Sciatic nerve (tissue), 2 donors: ENCODE data around the gene PTPN14. TPM values are rescaled to one million over a fixed set of nuclear protein-coding genes. Genes with fewer than 3 reads are reported as not detected.
A peak's percentile ranks its signal among the peaks of the same experiment; 100 is the strongest.

Source experiments
- ATAC-seq: fragments of 200-7000 bp; cut with Tn5 transposase; one replicate; pipeline ENCODE4 v1.9.1; 2020; ENCODE audit warnings: mild to moderate bottlenecking, moderate library complexity
- DNase-seq: peaks from one replicate; pipeline ENCODE4 v3.0.0-alpha.2; 2020; ENCODE audit warnings: low spot score
- intact Hi-C: fragments of 100-400 bp; cut with DNase I; formaldehyde crosslinking; loops from one replicate; pipeline ENCODE4 v1.14.2; 2022
- total RNA-seq: library from RNA; stranded (reverse); fragmentation: NEBNext Ultra II Directional; extraction: Animal tissue kit (Norgen Biotek cat#: 25700); gene quantifications from one replicate; pipeline ENCODE4 v1.2.1, GENCODE V29; 2021
- donor health status: DM: no; HTN: no; CAD: no.
- donor health status: DM: no; HTN: no; CAD: no.

Gene PTPN14
- total RNA-seq, 1 donor from 2014 or later, result 85.9 TPM

DNA sequence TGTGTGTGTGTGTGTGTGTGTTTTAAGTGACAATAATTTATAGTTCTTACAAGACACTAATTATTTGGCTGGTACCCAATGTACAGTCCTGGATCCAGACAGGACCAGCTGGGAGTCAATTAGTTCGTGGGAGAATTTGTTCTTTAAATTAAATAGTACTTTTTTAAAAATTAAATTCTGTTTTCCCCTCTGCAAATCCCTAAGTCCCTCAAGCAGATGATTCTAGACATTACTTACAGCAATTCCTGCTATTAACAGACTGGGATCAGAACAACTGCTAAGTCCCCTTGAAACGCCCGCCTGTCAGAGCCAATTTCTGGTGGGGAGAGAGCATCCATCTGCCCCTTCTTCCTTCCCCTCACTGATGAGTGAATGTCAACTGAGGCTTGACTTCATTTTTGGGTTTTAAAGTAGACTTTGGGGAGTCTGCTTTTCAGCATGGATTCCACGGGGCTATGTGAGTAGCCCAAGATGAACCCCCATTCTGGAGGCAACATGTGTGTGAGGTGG lies 186.6 kb downstream of the PTPN14 start:
- ATAC-seq (no peak), DNase-seq (no peak)
- intact Hi-C loops, result no loop called here

DNA sequence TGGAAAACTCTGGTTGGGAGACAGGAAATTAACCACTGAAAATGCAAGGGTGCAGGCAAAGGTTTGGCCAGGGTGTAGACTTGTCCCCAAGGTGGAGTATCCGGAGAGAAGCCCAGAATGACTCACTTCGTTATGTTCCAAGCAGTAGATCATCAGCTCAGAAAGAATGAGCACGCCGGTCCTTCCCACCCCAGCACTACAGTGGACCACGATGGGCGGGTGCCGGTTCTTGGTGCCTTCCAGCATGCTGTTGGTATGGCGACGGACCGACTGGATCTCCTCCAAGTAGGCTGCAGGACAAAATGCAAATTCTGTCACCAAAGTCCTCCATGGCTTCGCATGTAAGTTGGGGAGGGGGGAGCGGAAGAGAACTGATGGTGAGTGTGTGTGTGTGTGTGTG lies 187.0 kb downstream of the PTPN14 start:
- no peak for DNase-seq
- peak; percentile 41 for ATAC-seq

DNA sequence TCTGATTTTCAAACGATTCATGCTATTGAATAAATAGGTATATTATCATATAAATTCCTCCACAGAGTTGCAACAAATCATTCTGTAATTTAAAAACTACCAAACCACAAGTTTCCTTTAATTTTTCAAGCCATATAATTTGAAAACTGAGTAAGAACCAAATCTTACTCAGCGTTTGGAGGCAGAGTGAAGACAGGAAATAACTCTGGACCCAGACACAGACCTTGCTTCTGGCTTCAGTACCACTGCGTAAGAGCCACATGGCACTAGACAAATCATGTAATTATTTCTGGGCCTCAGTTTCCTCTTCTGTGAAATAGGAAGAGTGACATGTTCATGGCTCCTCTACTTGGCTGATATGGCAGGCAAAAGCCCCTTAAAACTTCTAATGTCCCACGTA lies 188.0 kb downstream of the PTPN14 start:
- DNase-seq, result no peak
- no peak for ATAC-seq
- intact Hi-C loops, result no loop called here

More for the DNA sequence above, 187.0 kb downstream of the PTPN14 start:
- intact Hi-C loops, result no loop called here

DNA sequence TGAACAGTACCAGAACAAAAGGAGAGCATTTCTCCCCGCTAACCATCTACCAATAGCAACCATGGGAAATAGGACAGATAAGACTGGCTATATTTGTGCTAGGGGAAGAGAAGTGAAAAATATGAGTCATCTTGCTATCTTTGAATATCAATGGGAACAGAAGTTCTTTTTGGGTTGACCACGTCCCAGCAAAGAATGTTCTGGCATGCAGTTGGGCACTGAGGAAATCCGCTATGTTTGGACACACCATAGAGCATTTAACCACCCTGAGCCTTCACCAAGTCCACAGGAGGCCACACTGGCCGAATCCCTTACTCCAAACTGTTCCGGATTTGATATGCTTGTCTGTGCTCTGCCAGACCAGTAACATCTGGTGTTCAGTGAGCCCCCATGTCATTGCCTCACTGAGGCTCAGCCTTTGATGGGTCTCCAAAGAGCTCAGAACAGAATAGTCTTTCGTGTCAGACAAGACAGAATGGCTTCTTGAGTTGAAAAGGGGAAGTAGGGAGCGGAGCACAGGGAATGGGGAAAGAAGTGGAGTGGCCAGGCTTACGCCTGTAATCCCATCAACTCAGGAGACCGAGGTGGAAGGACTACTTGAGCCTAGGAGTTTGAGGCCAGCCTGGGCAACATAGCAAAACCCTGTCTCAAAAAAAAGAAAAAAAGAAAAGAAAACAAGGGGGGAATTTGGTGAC lies 189.1 kb downstream of the PTPN14 start:
- no peak for DNase-seq
- intact Hi-C loops, result no loop called here
- ATAC-seq, result peak; percentile 50

DNA sequence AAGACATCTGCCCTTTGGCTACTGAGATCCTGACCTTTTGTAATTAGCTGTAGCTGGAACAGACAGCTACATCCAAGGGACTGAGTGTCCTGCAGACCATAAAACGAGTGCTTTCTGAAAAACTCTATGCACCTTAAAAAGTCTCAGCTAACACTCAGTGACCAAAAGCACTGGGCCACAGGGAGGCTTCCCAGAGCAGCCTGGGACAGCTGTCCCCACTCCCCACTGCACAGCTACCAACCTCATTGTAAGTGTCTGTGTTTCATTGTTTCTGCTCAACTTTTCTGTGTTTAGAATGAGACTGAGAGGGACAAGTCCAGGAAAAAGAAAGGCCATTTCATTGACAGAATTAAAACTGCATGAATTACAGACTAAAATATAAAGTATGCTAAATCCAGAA lies 189.8 kb downstream of the PTPN14 start:
- intact Hi-C loops, result no loop called here
- ATAC-seq (no peak), DNase-seq (no peak)

DNA sequence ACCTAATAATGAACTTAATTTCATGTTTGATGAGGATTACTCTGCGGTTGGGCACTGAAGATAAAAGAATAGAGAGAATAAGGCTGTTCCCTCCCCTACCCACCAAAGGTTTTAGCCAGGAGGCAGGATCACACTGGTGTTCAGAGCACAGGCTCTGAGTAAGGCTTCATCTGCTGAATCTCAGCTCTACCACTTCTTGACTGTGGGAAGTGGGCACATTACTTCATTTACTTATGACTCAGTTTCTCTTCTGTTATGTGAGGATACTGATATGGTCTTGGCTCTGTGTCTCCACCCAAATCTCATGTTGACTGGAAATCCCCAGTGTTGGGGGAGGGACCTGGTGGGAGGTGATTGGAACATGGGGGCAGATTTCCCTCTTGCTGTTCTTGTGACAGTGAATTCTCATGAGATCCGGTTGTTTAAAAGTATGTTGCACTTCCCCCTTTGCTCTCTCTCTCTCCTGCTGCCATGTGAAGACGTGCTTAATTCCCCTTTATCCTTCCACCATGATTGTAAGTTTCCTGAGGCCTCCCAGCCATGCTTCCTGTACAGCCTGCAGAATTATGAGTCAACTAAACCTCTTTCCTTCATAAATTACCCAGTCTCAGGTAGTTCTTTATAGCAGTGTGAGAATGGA lies 190.8 kb downstream of the PTPN14 start:
- intact Hi-C loops, result no loop called here

DNA sequence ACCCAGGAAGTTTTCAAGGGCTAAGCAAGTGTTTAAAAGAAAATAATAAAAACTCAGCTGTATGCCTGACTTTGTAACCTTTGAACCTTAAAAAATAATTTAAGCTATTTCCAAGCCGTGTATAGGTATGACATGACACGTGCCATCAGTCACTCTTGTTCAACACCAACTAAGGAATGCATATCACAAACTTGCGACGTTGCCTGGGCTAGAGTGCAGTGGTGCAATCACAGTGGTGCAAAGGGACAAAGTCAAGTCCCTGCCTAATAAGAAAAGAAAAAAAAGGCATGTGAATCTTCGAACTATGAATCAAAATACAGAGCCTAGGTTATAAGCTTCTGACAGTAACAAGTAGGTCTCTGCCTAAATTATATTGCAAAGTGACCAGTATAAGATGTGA lies 191.3 kb downstream of the PTPN14 start:
- DNase-seq (no peak), ATAC-seq (no peak)
- intact Hi-C loops, result no loop called here

More for the DNA sequence above, 190.8 kb downstream of the PTPN14 start:
- no peak for ATAC-seq
- DNase-seq, result no peak

DNA sequence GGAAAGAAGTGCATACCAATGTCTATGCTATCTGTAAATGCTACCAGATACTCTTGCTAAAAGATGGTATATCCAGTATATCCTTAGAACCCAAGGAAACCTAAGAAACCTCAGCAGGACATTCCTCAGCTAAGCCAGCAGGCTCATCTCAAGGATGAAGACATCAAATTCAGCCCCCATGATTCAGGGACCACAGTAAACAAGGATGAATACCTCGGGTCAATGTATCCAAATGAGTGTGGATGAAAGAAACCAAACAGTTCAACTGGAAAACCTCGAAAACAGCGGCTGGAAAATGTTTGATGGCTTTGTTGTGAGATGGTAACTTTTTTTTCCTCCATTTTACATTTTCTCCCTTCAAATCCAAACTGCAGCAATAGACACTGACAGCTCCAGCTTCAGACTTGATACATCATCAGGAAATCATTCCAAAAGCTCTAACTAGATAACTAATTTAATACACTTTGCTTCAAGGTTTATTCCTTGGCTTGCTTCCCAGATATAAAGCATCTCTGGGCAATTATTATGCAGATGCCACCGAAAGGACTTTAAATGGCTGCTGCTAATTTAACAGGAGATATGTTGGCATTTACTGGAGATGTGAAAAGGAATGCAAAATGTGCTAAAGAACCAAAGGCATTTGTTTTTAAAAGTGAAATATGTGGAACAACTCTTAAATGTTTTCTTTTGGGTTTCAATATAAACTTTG lies 196.8 kb downstream of the PTPN14 start:
- DNase-seq (no peak), ATAC-seq (no peak)
- intact Hi-C loops, result no loop called here

DNA sequence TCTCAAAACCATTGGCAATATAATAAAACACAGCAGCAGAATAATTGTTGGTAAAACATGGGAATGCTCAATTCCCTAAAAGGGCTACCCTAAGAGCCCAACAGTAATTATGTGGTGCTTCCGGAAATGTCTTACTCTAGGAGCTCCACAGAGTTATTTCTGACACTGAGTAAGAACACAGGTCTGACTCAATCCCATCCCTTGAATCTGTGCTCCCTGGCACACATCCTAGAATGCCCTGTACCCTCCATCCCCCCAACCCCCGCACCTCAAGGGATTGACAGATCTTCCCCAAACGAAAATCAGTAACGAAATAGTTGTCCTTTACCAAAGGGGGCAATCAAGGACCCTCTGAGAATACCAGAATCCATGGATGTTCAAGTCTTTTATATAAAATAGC lies 198.6 kb downstream of the PTPN14 start:
- intact Hi-C loops, result no loop called here
- no peak for ATAC-seq
- no peak for DNase-seq

DNA sequence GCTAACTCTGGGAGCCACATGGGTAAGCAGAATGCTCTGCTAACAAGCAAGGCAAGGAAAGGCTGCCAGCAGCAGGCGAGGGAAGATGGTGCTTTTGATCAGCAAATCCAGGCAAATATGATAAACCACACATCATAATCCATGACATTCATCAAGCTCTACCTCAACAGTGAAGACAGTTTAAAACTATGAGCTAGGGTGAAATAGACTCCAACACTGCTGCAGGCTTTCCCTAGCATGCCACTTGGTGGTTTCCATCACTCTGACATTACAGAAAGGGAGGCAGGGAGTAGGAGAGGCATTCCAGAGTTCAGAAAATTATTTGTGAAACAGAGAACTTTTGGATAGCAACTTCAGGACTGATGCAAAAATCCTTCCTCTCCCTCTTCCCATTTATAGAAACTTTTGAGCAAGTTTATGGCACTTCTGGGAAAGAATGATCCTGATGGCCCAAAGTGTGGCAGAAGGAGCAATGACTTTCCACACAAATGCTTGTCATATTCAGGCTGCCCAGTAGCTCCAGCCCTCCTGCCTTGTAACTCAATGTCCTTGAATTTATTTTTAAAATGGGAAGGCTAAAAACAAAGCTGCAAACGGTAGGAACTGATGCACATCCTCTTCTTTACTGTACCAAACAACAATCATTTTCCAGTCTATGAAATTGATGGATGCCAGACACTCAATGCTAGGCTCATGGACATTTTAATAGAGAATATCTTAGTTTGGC lies 199.7 kb downstream of the PTPN14 start:
- intact Hi-C loops, result no loop called here

DNA sequence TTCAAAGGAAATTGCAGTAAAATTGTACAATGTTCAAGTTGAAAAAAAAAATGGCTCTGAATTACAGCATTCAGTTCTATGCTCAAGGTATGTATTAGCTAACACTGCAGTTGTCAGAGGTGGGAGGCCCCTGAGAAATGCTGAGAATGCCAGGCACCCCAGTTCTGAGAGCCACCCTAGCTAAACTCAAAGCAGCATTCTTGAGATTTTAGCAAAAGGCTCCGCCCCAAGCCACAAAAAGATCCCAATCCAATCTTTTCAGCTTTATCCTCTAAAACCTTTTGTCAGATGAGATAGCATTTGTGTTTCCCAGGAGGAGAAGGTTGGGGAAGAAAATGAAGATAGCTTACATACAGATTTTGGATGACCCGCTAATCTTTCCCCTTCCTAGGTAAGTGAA lies 201.6 kb downstream of the PTPN14 start:
- DNase-seq, result no peak
- intact Hi-C loops, result no loop called here
- no peak for ATAC-seq

More for the DNA sequence above, 199.7 kb downstream of the PTPN14 start:
- DNase-seq (no peak), ATAC-seq (no peak)

DNA sequence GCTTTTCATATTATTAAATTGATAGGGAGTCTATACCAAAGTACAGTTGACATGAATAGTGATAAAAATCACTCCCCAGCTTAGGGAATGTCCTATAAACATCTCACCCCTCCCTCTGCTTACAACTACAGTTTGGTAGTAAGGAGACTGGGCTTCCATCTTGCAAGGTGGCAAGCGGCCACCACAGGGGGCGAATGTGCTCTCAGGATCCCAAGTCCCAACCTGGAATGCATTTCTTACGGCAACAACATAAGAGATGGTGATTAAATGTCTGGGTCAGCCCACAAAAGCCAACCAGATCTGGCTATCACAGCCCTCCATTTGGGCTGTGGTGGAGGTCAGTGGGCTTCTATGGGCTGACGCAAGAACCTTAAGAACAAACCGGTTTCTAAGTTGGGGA lies 202.4 kb downstream of the PTPN14 start:
- DNase-seq (no peak), ATAC-seq (no peak)
- intact Hi-C loops, result no loop called here

DNA sequence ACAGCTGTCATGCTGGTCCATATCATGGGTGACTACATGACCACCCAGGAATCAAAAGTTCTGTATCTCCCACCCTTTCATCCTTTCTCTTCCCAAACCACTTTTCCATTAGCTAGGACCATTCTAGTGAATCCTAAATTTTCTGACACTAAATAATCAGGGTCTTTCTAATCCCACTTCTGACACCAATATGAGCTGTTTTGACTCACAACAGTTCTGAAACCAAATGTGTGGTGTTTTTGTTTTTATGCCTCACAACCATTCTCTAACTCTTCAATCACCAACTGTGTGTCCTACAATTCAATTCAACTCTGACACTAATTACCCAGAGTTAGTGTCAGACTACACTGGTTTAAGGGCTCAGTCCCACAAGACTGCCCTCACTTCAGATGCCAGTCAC lies 206.5 kb downstream of the PTPN14 start:
- no peak for ATAC-seq
- DNase-seq, result no peak
- intact Hi-C loops, result no loop called here

DNA sequence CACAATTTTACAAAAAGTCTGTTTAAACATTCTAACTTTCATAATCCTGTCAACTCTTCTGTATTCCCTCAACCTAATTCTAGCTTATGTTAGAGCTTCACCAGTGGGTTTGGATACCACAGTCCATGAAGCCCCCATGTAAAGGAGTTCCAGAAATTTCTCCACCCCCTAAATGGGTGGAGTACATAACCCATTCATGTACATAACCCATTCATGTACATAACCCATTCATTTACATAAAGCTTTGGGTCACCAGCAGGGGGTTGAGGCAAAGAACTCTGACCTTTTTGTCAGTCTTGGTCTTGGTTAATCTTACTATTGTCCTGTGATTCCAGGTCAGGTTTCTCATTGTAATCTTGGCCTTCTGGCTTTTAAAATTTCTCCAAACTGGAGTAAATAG lies 208.9 kb downstream of the PTPN14 start:
- DNase-seq (no peak), ATAC-seq (no peak)
- intact Hi-C loops, result no loop called here

DNA sequence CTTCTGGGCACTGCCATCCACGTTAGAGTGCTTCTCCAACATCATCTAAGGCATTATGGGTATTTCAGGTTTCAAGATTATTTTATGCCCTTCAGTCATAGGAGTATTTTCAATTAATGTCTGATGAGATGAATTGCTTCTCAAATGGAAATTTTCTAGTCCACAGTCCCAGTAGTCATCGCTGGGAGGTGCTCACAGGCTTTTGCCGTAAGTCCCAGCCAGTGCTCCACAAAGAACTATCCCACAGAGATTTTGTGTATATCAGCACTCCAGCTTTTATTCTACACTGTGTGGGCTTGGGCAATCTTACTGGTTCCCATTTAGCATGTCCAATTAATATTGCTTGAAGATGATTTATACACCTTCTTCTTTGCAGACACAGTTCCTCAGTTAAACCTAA lies 209.5 kb downstream of the PTPN14 start:
- intact Hi-C loops, result no loop called here
- DNase-seq (no peak), ATAC-seq (no peak)

DNA sequence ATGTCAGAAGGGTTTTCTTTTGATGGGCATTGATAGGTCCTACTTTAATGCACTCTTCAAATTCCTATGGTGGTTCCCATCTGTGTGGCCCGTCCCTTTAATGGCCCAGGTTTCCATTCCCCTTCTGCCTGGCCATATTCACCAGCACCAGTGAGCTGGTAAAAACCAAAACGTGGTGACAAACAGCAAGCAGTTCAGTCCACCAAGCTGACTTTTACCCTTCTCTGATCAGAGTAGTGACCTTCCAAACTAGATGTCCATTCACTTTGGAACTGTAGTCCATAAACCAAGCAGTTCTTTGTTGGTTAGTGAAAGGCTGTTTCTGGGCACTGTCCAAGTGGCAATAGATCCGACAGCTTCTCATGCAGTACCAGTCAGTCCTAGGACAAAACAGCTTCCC lies 209.9 kb downstream of the PTPN14 start:
- DNase-seq (no peak), ATAC-seq (no peak)
- intact Hi-C loops, result no loop called here

DNA sequence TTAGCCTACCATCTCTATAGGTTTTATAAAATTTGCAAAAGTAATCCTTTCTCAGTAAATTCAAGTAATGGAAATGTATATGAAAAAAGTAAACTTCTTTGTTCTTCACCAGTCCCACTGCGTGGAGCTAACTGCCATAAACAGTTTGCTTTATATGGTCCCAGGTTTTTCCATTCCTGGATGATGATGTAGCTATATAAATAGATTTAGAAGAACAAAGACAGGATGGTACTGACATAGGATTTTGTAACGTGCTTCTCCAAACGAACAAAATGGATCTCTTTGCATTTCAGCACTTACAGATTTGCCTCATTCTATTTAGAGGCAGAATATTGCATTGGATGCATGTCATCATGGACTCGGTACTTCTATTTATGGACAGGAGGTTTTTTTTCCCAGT lies 213.2 kb downstream of the PTPN14 start:
- ATAC-seq (no peak), DNase-seq (no peak)
- intact Hi-C loops, result loop anchor here (10.0 kb wide), 1 partner anchor 247 kb away; no protein-coding TSS in a partner anchor

DNA sequence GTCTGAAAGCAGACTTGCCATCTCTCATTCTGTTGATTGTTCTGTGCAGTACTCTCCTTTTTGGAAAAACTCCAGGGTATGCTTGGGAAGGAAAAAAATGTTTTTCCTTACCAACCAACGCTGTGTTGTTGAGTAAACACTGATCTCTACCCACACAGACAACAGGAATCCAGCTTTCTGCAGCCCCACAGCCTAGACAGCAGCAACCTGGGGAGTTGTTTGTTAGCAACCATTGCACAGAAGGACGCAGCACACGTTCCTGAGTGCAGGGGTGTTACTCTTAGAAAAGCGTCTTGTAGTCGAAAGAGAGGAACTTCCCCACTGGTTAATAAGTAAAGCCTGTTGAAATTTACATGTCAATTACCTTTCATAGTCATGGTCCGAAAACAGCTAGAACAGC lies 213.9 kb downstream of the PTPN14 start:
- intact Hi-C loops, result loop anchor here (10.0 kb wide), 1 partner anchor 247 kb away; no protein-coding TSS in a partner anchor
- DNase-seq, result no peak
- no peak for ATAC-seq

DNA sequence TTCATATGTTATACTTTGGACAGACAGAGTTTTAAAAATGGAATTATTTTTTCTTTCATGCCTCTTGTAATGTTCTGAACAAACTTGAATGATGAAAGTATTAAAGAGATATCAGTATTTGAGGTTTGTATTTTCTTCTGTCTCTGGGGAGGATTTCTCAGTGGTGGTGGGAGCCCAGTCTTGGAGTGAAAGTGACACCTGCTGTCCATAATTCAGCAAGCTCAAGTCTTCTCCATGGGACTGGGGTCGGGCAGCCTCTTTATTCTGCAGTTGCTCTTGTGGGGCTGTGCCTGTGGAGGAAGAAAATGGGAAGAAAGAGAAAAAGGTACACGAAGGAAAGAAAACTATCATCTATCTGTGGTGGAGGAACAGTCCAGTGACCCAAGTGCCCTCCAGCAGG lies 214.4 kb downstream of the PTPN14 start:
- ATAC-seq (no peak), DNase-seq (no peak)
- intact Hi-C loops, result loop anchor here (10.0 kb wide), 1 partner anchor 248 kb away; no protein-coding TSS in a partner anchor
